Ishikawa (cell line): ENCODE measurements around the gene TIFAB.

ENCODE experiments used
- CEBPB ChIP-seq: IDR thresholded peaks from 2 replicates; pipeline ENCODE4 v1.6.1; 2012
- CREB1 ChIP-seq: IDR thresholded peaks from 2 replicates; pipeline ENCODE4 v1.6.1; 2012; ENCODE audit warnings: low read depth
- EGR1 ChIP-seq: IDR thresholded peaks from 2 replicates; pipeline ENCODE4 v1.6.1; 2012
- EP300 ChIP-seq: IDR thresholded peaks from 2 replicates; pipeline ENCODE4 v1.6.1; 2012; ENCODE audit warnings: borderline replicate concordance
- FOXM1 ChIP-seq: IDR thresholded peaks from 2 replicates; pipeline ENCODE4 v1.6.1; 2012; ENCODE audit warnings: low read depth, borderline replicate concordance
- MAX ChIP-seq: IDR thresholded peaks from 2 replicates; pipeline ENCODE4 v1.6.1; 2012
- NFIC ChIP-seq: IDR thresholded peaks from 2 replicates; pipeline ENCODE4 v1.6.1; 2012
- RAD21 ChIP-seq: IDR thresholded peaks from 2 replicates; pipeline ENCODE4 v1.6.1; 2012; ENCODE audit warnings: low read depth
- REST ChIP-seq: IDR thresholded peaks from 2 replicates; pipeline ENCODE4 v1.6.1; 2012; ENCODE audit warnings: low read depth, mild to moderate bottlenecking
- TAF1 ChIP-seq: IDR thresholded peaks from 2 replicates; pipeline ENCODE4 v1.6.1; 2012; ENCODE audit warnings: low read depth, mild to moderate bottlenecking
- TCF12 ChIP-seq: IDR thresholded peaks from 2 replicates; pipeline ENCODE4 v1.6.1; 2012; ENCODE audit warnings: low read depth
- TEAD4 ChIP-seq: IDR thresholded peaks from 2 replicates; pipeline ENCODE4 v1.6.1; 2012
- USF1 ChIP-seq: IDR thresholded peaks from 2 replicates; pipeline ENCODE4 v1.6.1; 2012
- YY1 ChIP-seq: IDR thresholded peaks from 2 replicates; pipeline ENCODE4 v1.6.1; 2012; ENCODE audit warnings: low read depth
- ZBTB7A ChIP-seq: IDR thresholded peaks from 2 replicates; pipeline ENCODE4 v1.6.1; 2012; ENCODE audit warnings: low read depth

TIFAB gene

GRCh38 chr5:135417083-135417482 lies 35.1 kb downstream of the TIFAB start:
- TF ChIP-seq EP300 (no peak), FOXM1 (no peak), EGR1 (no peak), REST (no peak), USF1 (no peak), NFIC (no peak), MAX (no peak), TCF12 (no peak), YY1 (no peak), TEAD4 (no peak), ZBTB7A (no peak), TAF1 (no peak), RAD21 (no peak), CEBPB (no peak), CREB1 (no peak)

- TF ChIP-seq FOXM1 (no peak), TEAD4 (no peak), TCF12 (no peak), NFIC (no peak), USF1 (no peak), EP300 (no peak), YY1 (no peak), REST (no peak), ZBTB7A (no peak), CEBPB (no peak), CREB1 (no peak)
Measured at GRCh38 chr5:135405082-135405481, 47.1 kb downstream of the TIFAB start.

GRCh38 chr5:135402031-135402430 lies 50.1 kb downstream of the TIFAB start:
- no peak for TF ChIP-seq USF1
- TF ChIP-seq TEAD4, result no peak
- no peak for TF ChIP-seq EGR1
- TF ChIP-seq CREB1, result no peak

- TF ChIP-seq EGR1 (no peak), CREB1 (no peak)
Measured at GRCh38 chr5:135400866-135401265, 51.3 kb downstream of the TIFAB start.

GRCh38 chr5:135399794-135400542 lies 52.2 kb downstream of the TIFAB start:
- TF ChIP-seq EGR1 (no peak), TCF12 (no peak), ZBTB7A (no peak), NFIC (no peak), RAD21 (no peak), EP300 (no peak), MAX (no peak), REST (no peak), CEBPB (no peak), CREB1 (no peak), FOXM1 (no peak), TAF1 (no peak)
